ENCODE measurements around the gene TMEM52B. TPM values are rescaled to one million over a fixed set of nuclear protein-coding genes. Genes with fewer than 3 reads are reported as not detected.
A peak's percentile ranks its signal among the peaks of the same experiment; 100 is the strongest.

TMEM52B gene
- total RNA-seq, 2 donors from 2014 or later = 0.26 TPM; not detected in 1

GRCh38 chr12:10212739-10213131, 33.9 kb downstream of the TMEM52B start, which contains the start of gene GABARAPL1:
Gene GABARAPL1, plus strand, starts transcription at chr12:10212877. Its CDS starts 253 bp downstream, at chr12:10213130.
- DNase-seq = peak; percentile 84 to 87 (median 86)
- no peak for TF ChIP-seq CTCF (IDR thresholded peaks at IDR 0.05)
- TF ChIP-seq POLR2A (IDR thresholded peaks at IDR 0.05) = peak; percentile 56 to 88 (median 86)
- peak within 1 kb of the TSS; percentile 62 to 71 for H3K4me3 ChIP-seq
- H3K36me3 ChIP-seq (replicated peaks in 1 of 2; ENCODE audit: insufficient read depth in 1 of 2, low read depth in 2 of 2) = no peaks in the 10 kb centered on the region
- intact Hi-C loops (cut with DNase I) = no loop called here
- WGBS, 2 donors = 0% methylated on average over 11 to 35 of the region's 35 CpGs
- peak; percentile 78 for ATAC-seq
- H3K27ac ChIP-seq = peak within 1 kb of the TSS; percentile 98 to 100 (median 100)
- no peaks in the 10 kb centered on the region for H3K27me3 ChIP-seq
- no peaks in the 10 kb centered on the region for H3K9me3 ChIP-seq
- H3K4me1 ChIP-seq = peaks cover 24% of the 10 kb centered on the region

GRCh38 chr12:10213168-10214135, 34.6 kb downstream of the TMEM52B start:
- H3K9me3 ChIP-seq = no peaks in the 10 kb centered on the region
- H3K27me3 ChIP-seq = no peaks in the 10 kb centered on the region
- H3K36me3 ChIP-seq (replicated peaks in 1 of 2; ENCODE audit: insufficient read depth in 1 of 2, low read depth in 2 of 2) = no peaks in the 10 kb centered on the region
- intact Hi-C loops (cut with DNase I) = no loop called here
- H3K4me1 ChIP-seq = peaks cover 24% of the 10 kb centered on the region
- DNase-seq (peak; percentile 72 to 87 (median 75)), ATAC-seq (peak; percentile 54)
- peak overlapping the region; percentile 98 to 100 (median 100) for H3K27ac ChIP-seq
- 0 to 1% methylated on average over 28 to 47 of the region's 47 CpGs for WGBS, 2 donors
- peak overlapping the region; percentile 62 to 71 for H3K4me3 ChIP-seq
- TF ChIP-seq POLR2A (IDR thresholded peaks at IDR 0.05) = peak; percentile 23 to 62 (median 61)
- TF ChIP-seq CTCF (IDR thresholded peaks at IDR 0.05) = no peak

GRCh38 chr12:10214136-10214894, 35.5 kb downstream of the TMEM52B start:
- TF ChIP-seq POLR2A (IDR thresholded peaks at IDR 0.05) (no peak), CTCF (IDR thresholded peaks at IDR 0.05) (peak in 1 of 7 experiments; percentile 13)
- H3K4me1 ChIP-seq = peaks cover 24% of the 10 kb centered on the region
- H3K4me3 ChIP-seq = peak overlapping the region; percentile 62 to 71
- intact Hi-C loops (cut with DNase I) = no loop called here
- no peaks in the 10 kb centered on the region for H3K36me3 ChIP-seq (replicated peaks in 1 of 2; ENCODE audit: insufficient read depth in 1 of 2, low read depth in 2 of 2)
- 0 to 8% methylated on average over 10 of the region's 10 CpGs for WGBS, 2 donors
- no peak for ATAC-seq
- H3K9me3 ChIP-seq = no peaks in the 10 kb centered on the region
- DNase-seq = no peak
- peak overlapping the region; percentile 98 to 100 (median 100) for H3K27ac ChIP-seq
- no peaks in the 10 kb centered on the region for H3K27me3 ChIP-seq

- peak overlapping the region; percentile 22 to 100 (median 99) for H3K27ac ChIP-seq
- H3K9me3 ChIP-seq = no peaks in the 10 kb centered on the region
- H3K4me1 ChIP-seq = peaks cover 27% of the 10 kb centered on the region
- DNase-seq = peak in 1 of 4 donors; percentile 49
- no peaks in the 10 kb centered on the region for H3K36me3 ChIP-seq (replicated peaks in 1 of 2; ENCODE audit: insufficient read depth in 1 of 2, low read depth in 2 of 2)
- WGBS, 2 donors = 39 to 47% methylated on average over 3 of the region's 3 CpGs
- no peaks in the 10 kb centered on the region for H3K27me3 ChIP-seq
- ATAC-seq = no peak
- TF ChIP-seq POLR2A (IDR thresholded peaks at IDR 0.05) (peak in 1 of 3 donors; percentile 5), CTCF (IDR thresholded peaks at IDR 0.05) (no peak)
- intact Hi-C loops (cut with DNase I) = no loop called here
- H3K4me3 ChIP-seq = peak overlapping the region in 1 of 2 donors; percentile 71
Observed at GRCh38 chr12:10214895-10215267, 36.0 kb downstream of the TMEM52B start.
